ENCODE results near the gene RPL41. TPM values are rescaled to one million over a fixed set of nuclear protein-coding genes. Genes with fewer than 3 reads are reported as not detected.

The RPL41 gene
- total and polyA plus RNA-seq, 9 of the 15 experiments (the other 6 are each of a cell fraction or from before 2014, with no cell fraction given): 3,403 to 11,276 (median 5,604) TPM

- TF ChIP-seq, protein P1, sequence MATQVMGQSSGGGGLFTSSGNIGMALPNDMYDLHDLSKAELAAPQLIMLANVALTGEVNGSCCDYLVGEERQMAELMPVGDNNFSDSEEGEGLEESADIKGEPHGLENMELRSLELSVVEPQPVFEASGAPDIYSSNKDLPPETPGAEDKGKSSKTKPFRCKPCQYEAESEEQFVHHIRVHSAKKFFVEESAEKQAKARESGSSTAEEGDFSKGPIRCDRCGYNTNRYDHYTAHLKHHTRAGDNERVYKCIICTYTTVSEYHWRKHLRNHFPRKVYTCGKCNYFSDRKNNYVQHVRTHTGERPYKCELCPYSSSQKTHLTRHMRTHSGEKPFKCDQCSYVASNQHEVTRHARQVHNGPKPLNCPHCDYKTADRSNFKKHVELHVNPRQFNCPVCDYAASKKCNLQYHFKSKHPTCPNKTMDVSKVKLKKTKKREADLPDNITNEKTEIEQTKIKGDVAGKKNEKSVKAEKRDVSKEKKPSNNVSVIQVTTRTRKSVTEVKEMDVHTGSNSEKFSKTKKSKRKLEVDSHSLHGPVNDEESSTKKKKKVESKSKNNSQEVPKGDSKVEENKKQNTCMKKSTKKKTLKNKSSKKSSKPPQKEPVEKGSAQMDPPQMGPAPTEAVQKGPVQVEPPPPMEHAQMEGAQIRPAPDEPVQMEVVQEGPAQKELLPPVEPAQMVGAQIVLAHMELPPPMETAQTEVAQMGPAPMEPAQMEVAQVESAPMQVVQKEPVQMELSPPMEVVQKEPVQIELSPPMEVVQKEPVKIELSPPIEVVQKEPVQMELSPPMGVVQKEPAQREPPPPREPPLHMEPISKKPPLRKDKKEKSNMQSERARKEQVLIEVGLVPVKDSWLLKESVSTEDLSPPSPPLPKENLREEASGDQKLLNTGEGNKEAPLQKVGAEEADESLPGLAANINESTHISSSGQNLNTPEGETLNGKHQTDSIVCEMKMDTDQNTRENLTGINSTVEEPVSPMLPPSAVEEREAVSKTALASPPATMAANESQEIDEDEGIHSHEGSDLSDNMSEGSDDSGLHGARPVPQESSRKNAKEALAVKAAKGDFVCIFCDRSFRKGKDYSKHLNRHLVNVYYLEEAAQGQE (IDR thresholded peaks at IDR 0.05; ENCODE audit: borderline replicate concordance): peak; percentile 19; the same call in 1 of the 2 replicates
- TF ChIP-seq, protein P1 (CRISPR knock-in tag; IDR thresholded peaks at IDR 0.05; ENCODE audit: low read depth): peak; percentile 44; the same call in 1 of the 2 replicates
- no peak for TF ChIP-seq ZNF24 (IDR thresholded peaks at IDR 0.05)
- no peak for TF ChIP-seq FOXP4 (CRISPR knock-in tag; IDR thresholded peaks at IDR 0.05; ENCODE audit: borderline replicate concordance)
- TF ChIP-seq MIER1 (IDR thresholded peaks at IDR 0.05; ENCODE audit: low read depth): no peak
- TF ChIP-seq TFE3 (CRISPR knock-in tag; IDR thresholded peaks at IDR 0.05): 0 out of 2 replicates have a peak, but pooled peaks have one; percentile 0
- TF ChIP-seq ZNF239 (CRISPR knock-in tag; IDR thresholded peaks at IDR 0.05): no peak
- TF ChIP-seq JUND (IDR thresholded peaks at IDR 0.05; ENCODE audit: borderline replicate concordance, low read depth, low read length): peak; percentile 78
- TF ChIP-seq JUND (tag; IDR thresholded peaks at IDR 0.05; ENCODE audit: borderline replicate concordance, low read depth, low read length): peak; percentile 58; the same call in 1 of the 3 replicates
- TF ChIP-seq HIVEP1 (CRISPR knock-in tag; IDR thresholded peaks at IDR 0.05): 0 out of 2 replicates have a peak, but pooled peaks have one; percentile 62
- TF ChIP-seq ESRRA (IDR thresholded peaks at IDR 0.05; ENCODE audit: borderline replicate concordance, low read depth): peak; percentile 79
- TF ChIP-seq ZSCAN29 (IDR thresholded peaks at IDR 0.05): peak; percentile 70; the same call in 1 of the 2 replicates
- TF ChIP-seq ZNF121 (CRISPR knock-in tag; conservative IDR thresholded peaks at IDR 0.05): no peak
- no peak for TF ChIP-seq ZNF584 (CRISPR knock-in tag; IDR thresholded peaks at IDR 0.05; ENCODE audit: low read depth)
- TF ChIP-seq NFRKB (IDR thresholded peaks at IDR 0.05; ENCODE audit: low read depth): 0 out of 2 replicates have a peak, but pooled peaks have one; percentile 18
Observed at GRCh38 chr12:56117778-56118687, 1.6 kb downstream of the RPL41 start, which contains the start of gene ZC3H10 (continued).

Measured in K562 (cell line).